ENCODE measurements around the gene HRK. TPM values are rescaled to one million over a fixed set of nuclear protein-coding genes. Genes with fewer than 3 reads are reported as not detected.

The HRK gene
- total and polyA plus RNA-seq, 10 of the 15 experiments (the other 5 are each of a cell fraction or from before 2014, with no cell fraction given), result not detected

DNA sequence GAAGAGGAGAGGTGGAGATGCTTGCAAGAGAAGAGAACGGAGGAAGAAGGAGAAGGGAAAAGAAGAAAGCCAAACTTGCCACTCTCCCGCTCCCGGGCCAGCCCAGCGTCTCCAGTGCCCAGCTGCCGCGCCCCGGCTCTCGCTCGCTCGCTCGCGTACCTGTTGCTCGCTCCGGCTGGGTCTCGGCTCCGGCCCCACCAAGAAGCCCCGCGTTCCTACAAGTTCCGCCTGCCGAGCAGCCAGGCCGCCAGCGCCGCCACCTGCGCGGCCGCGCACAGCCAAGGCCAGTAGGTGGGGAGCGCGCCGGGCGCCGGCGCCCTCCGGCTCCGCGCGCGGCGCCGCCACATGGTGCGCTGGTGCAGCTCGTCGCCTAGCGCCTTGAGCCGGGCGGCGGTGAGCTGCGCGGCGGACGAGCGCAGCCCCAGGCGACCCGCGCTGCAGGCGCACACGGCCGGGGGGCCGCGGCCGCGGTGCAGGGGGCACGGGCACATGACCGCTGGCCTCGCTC is 370 bp downstream of the HRK start:
- ChIA-PET POLR2A (no interaction called here), CTCF (no interaction called here), RAD21 (ENCODE audit: unreplicated experiment) (no interaction called here), SMC1A (ENCODE audit: uncharacterized antibody, unreplicated experiment) (no interaction called here)
- peak overlapping the region; percentile 26; the same call in 1 of the 2 replicates for H3K4me2 ChIP-seq (ENCODE audit: control insufficient read depth, insufficient read depth)
- BruUV-seq (replicated peaks), result no TSS peak
- H3K9ac ChIP-seq (ENCODE audit: control insufficient read depth, insufficient read depth, low read length), result no peak overlapping the region
- peak overlapping the region; percentile 13; the same call in 1 of the 2 replicates for H2AFZ ChIP-seq (ENCODE audit: control insufficient read depth, low read depth, low read length)
- in situ Hi-C loops (cut with MboI), result no loop called here
- intact Hi-C loops (cut with micrococcal nuclease; ENCODE audit: unreplicated experiment), result loop anchor here (10.0 kb wide), 1 partner anchor 146 kb away; the partner anchor contains the start of genes RNFT2 and SPRING1
- no peaks in the 10 kb centered on the region for H4K20me1 ChIP-seq (ENCODE audit: control insufficient read depth, insufficient read depth)
- no peaks in the 10 kb centered on the region for H3K79me2 ChIP-seq (ENCODE audit: control insufficient read depth, insufficient read depth, low read length)
- H3K4me3 ChIP-seq, result no peak overlapping the region
- no peaks in the 10 kb centered on the region; the same call in 1 of the 2 replicates for H3K4me1 ChIP-seq (ENCODE audit: control insufficient read depth, insufficient read depth, low read length)
- no peak for FAIRE-seq
- no peaks in the 10 kb centered on the region for H3K9me3 ChIP-seq (replicated peaks; ENCODE audit: control insufficient read depth, insufficient read depth, low read length)
- no peak for DNase-seq (ENCODE audit: low read depth, low spot score)
- H3K36me3 ChIP-seq (ENCODE audit: control insufficient read depth in 2 of 2, insufficient read depth in 2 of 2, low read length in 1 of 2), result no peaks in the 10 kb centered on the region
- WGBS (ENCODE audit: insufficient coverage, insufficient replicate concordance, low lambda C conversion rate, missing lambda C conversion rate), result 1% methylated on average over 44 of the region's 65 CpGs
- H3K27me3 ChIP-seq (replicated peaks in 1 of 2; ENCODE audit: control insufficient read depth in 2 of 2, insufficient read depth in 2 of 2, low read length in 1 of 2), result peaks cover 22 to 25% of the 10 kb centered on the region in 2 experiments
- no peak overlapping the region for H3K27ac ChIP-seq (ENCODE audit: control insufficient read depth, insufficient read depth)
- peak; percentile 93 for ATAC-seq
- TF ChIP-seq MYB (IDR thresholded peaks at IDR 0.05; ENCODE audit: borderline replicate concordance, low read depth, low read length) (no peak), RCOR1 (conservative IDR thresholded peaks at IDR 0.05; ENCODE audit: low read depth, low read length) (no peak), BRCA1 (IDR thresholded peaks at IDR 0.05; ENCODE audit: low read depth, low read length) (no peak), DPF2 (IDR thresholded peaks at IDR 0.05) (no peak), ZBED1 (IDR thresholded peaks at IDR 0.05; ENCODE audit: borderline replicate concordance) (no peak), RBBP5 (conservative IDR thresholded peaks at IDR 0.05) (no peak), SUZ12 (IDR thresholded peaks at IDR 0.05; ENCODE audit: unreplicated experiment) (peak; percentile 36), HDAC6 (IDR thresholded peaks at IDR 0.05; ENCODE audit: unreplicated experiment) (peak; percentile 99), BHLHE40 (IDR thresholded peaks at IDR 0.05; ENCODE audit: borderline replicate concordance in 1 of 2, low read depth in 2 of 2, low read length in 1 of 2) (no peak), JUND (IDR thresholded peaks at IDR 0.05; ENCODE audit: low read depth, low read length) (no peak), STAT1 (conservative IDR thresholded peaks at IDR 0.05) (no peak), HDAC2 (IDR thresholded peaks at IDR 0.05) (peak; percentile 93; the same call in 1 of the 2 replicates), ZNF274 (IDR thresholded peaks at IDR 0.05; ENCODE audit: insufficient read depth, insufficient read length) (no peak)
- TF ChIP-seq, protein P1, sequence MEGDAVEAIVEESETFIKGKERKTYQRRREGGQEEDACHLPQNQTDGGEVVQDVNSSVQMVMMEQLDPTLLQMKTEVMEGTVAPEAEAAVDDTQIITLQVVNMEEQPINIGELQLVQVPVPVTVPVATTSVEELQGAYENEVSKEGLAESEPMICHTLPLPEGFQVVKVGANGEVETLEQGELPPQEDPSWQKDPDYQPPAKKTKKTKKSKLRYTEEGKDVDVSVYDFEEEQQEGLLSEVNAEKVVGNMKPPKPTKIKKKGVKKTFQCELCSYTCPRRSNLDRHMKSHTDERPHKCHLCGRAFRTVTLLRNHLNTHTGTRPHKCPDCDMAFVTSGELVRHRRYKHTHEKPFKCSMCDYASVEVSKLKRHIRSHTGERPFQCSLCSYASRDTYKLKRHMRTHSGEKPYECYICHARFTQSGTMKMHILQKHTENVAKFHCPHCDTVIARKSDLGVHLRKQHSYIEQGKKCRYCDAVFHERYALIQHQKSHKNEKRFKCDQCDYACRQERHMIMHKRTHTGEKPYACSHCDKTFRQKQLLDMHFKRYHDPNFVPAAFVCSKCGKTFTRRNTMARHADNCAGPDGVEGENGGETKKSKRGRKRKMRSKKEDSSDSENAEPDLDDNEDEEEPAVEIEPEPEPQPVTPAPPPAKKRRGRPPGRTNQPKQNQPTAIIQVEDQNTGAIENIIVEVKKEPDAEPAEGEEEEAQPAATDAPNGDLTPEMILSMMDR (IDR thresholded peaks at IDR 0.05 in 2 of 3, conservative IDR thresholded peaks at IDR 0.05 in 1 of 3; ENCODE audit: control insufficient read depth in 2 of 3, extremely low read depth in 1 of 3, insufficient read depth in 1 of 3, low read depth in 3 of 3, low read length in 3 of 3), result 0 out of 6 replicates have a peak, but pooled peaks of 2 of the 3 experiments have one; percentile 4 to 9
- TF ChIP-seq, protein P2, sequence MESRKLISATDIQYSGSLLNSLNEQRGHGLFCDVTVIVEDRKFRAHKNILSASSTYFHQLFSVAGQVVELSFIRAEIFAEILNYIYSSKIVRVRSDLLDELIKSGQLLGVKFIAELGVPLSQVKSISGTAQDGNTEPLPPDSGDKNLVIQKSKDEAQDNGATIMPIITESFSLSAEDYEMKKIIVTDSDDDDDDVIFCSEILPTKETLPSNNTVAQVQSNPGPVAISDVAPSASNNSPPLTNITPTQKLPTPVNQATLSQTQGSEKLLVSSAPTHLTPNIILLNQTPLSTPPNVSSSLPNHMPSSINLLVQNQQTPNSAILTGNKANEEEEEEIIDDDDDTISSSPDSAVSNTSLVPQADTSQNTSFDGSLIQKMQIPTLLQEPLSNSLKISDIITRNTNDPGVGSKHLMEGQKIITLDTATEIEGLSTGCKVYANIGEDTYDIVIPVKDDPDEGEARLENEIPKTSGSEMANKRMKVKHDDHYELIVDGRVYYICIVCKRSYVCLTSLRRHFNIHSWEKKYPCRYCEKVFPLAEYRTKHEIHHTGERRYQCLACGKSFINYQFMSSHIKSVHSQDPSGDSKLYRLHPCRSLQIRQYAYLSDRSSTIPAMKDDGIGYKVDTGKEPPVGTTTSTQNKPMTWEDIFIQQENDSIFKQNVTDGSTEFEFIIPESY (IDR thresholded peaks at IDR 0.05), result no peak
- TF ChIP-seq, protein P3, sequence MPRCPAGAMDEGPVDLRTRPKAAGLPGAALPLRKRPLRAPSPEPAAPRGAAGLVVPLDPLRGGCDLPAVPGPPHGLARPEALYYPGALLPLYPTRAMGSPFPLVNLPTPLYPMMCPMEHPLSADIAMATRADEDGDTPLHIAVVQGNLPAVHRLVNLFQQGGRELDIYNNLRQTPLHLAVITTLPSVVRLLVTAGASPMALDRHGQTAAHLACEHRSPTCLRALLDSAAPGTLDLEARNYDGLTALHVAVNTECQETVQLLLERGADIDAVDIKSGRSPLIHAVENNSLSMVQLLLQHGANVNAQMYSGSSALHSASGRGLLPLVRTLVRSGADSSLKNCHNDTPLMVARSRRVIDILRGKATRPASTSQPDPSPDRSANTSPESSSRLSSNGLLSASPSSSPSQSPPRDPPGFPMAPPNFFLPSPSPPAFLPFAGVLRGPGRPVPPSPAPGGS (IDR thresholded peaks at IDR 0.05; ENCODE audit: borderline replicate concordance, insufficient read depth, low read depth, low read length, poor library complexity, severe bottlenecking), result no peak
- TF ChIP-seq, protein P4, sequence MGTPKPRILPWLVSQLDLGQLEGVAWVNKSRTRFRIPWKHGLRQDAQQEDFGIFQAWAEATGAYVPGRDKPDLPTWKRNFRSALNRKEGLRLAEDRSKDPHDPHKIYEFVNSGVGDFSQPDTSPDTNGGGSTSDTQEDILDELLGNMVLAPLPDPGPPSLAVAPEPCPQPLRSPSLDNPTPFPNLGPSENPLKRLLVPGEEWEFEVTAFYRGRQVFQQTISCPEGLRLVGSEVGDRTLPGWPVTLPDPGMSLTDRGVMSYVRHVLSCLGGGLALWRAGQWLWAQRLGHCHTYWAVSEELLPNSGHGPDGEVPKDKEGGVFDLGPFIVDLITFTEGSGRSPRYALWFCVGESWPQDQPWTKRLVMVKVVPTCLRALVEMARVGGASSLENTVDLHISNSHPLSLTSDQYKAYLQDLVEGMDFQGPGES (IDR thresholded peaks at IDR 0.05), result no peak

Measured in GM12878 (cell line).